Spleen (tissue), 7 donors: ENCODE results near the gene WASF2.

Experiments
- CTCF ChIP-seq, 11 experiments: fragments of 200-600 bp in 7 of 11; fragments of 450-650 bp in 4 of 11; sonication (generic) in 4 of 11; IDR thresholded peaks in 8 of 11; conservative IDR thresholded peaks in 3 of 11; 1 replicate in 7 of 11; 2 replicates in 4 of 11; pipeline versions ENCODE4 v1.4.0 to v1.8.0; 2016 to 2021; ENCODE audit warnings: antibody characterized with exemption in 11 of 11, inconsistent platforms in 4 of 11, mild to moderate bottlenecking in 1 of 11
- POLR2A ChIP-seq, 3 donors: fragments of 450-650 bp; IDR thresholded peaks; one replicate each; pipeline ENCODE4 v1.5.1; 2017; ENCODE audit warnings: antibody characterized with exemption in 3 of 3, mild to moderate bottlenecking in 1 of 3
- POLR2AphosphoS5 ChIP-seq, 3 donors: sonication (generic); formaldehyde crosslinking; IDR thresholded peaks; one replicate each; pipeline ENCODE4 v1.5.1; 2017; ENCODE audit warnings: antibody characterized with exemption in 3 of 3
- donor health status: DM: no; HTN: no; CAD: no; lungs with moderate emphysema.
- donor health status: DM: no; HTN: no; CAD: no.
- donor health status: DM: no; HTN: no; CAD: no.

GRCh38 chr1:27393641-27394281 lies 96.2 kb downstream of the WASF2 start:
- no peak for TF ChIP-seq POLR2AphosphoS5 (IDR thresholded peaks at IDR 0.05)
- no peak for TF ChIP-seq CTCF (IDR thresholded peaks at IDR 0.05 in 8 of 11, conservative IDR thresholded peaks at IDR 0.05 in 3 of 11)
- no peak for TF ChIP-seq POLR2A (IDR thresholded peaks at IDR 0.05)
